Stimulated activated CD8-positive, alpha-beta memory T cell treated with anti-CD3 and anti-CD28 coated beads, Interleukin-7, amount 100 ng/mL, for 48 hours (primary cell): ENCODE results near the gene CCDC171.
"Not testable (repeated sequence)": the region's sequence is repeated elsewhere in the genome, so short reads cannot be mapped to it uniquely, and the experiment has no call there.

Experiments
- DNase-seq, 2 donors: peaks; one replicate each; pipeline ENCODE4 v3.0.0-alpha.2; 2020; ENCODE audit warnings: low read depth in 1 of 2; ENCODE audit errors: extremely low read depth in 1 of 2

Gene CCDC171

DNA sequence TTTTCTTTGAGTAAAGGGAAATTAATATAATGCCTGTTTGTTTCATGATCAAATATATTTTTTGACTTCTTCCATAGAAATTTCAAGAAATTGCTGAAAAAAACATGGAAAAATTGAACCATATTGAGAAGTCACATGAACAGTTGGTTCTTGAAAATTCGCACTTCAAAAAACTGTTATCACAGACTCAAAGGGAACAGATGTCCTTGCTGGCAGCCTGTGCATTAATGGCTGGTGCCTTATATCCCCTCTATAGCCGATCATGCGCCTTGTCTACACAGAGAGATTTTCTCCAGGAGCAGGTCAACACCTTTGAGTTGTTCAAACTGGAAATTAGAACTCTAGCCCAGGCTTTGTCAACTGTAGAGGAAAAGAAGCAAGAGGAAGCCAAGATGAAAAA is 191.4 kb downstream of the CCDC171 start:
- no peak for DNase-seq

GRCh38 chr9:15746905-15747304 is 194.1 kb downstream of the CCDC171 start:
- no peak for DNase-seq

DNA sequence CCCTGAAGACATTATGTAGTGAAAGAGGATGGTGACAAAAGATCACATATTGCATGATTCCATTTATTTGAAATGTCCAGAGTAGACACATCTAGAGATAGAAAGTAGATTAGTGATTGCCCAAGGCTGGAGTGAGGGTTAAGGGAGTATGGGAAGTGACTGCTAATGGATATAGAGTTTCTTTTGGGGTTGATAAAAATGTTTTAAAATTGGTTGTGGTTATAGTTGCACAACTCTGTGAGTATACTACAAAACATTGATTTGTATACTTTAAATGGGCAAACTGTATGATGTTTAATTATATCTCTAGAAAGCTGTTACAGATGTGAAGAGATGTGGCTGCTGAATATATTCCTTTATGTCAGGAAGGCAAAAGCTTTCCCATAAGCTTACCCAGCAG is 202.8 kb downstream of the CCDC171 start:
- DNase-seq, result no peak

- no peak for DNase-seq
Observed at GRCh38 chr9:15761551-15761950, 208.7 kb downstream of the CCDC171 start.

DNA sequence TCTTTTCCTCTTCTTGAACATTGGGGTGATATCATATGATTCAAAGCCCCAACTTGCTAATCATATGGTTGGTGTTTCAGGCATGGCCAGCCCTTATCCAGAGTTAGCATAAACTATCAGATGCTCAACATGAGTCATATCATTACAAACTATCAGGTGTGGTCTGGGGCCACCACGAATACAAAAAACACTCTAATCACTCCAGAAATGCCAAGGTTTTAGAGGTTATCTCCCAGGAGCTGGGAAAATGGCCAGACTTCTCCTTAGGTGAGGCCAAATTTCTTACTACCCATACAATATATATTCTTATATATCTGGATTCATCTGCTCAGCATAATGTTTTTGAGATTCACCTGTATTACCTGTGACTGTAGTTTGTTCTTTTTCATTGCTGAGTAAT is 210.5 kb downstream of the CCDC171 start:
- DNase-seq, result no peak

GRCh38 chr9:15764131-15764530 is 211.3 kb downstream of the CCDC171 start:
- no peak for DNase-seq

DNA sequence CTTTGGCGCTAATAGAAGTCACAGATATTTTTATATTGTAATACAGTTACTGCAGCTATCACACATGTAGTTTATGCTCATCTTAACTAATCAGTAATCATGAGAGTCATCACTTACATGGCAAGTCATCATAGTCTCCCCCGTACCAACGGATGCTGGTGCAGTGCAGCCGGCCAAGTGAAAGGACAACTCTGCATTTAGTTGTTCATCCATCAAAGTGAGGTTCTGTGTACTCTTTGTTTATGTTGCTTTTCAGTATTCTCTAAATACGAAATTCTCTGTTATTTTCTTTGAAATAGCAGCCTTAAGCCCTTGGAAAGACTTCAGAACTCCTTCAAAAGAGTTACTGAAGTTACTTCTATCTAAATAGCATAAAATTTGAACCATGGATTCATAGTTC is 216.7 kb downstream of the CCDC171 start:
- no peak for DNase-seq

- no peak for DNase-seq
Observed at GRCh38 chr9:15778861-15779260, 226.0 kb downstream of the CCDC171 start.

DNA sequence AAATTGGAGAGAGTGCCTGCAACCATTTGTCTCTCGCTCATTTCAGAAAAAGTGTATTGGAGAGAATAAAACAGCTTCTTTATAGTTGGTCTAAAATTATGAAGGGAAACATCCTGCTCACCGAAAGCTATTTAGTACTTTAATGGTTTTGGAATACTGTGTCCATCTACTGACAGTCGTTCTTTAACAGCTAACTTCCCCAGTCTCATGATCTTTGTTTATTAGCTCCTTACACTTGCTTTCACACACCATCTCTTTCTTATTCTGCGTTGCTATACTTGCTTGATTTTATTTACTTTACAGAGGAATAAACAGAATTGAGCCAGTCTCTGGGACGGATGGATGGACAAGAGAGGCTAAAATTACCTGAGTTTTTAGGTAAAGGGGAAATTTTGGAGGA is 229.3 kb downstream of the CCDC171 start:
- DNase-seq, result no peak

- DNase-seq, result no peak
Observed at GRCh38 chr9:15785584-15785983, 232.7 kb downstream of the CCDC171 start.

GRCh38 chr9:15786616-15787015 is 233.8 kb downstream of the CCDC171 start:
- DNase-seq, result no peak

- DNase-seq, result not testable (repeated sequence)
Observed at GRCh38 chr9:15810219-15810899, 257.5 kb downstream of the CCDC171 start.

GRCh38 chr9:15813076-15813475 is 260.2 kb downstream of the CCDC171 start:
- DNase-seq, result no peak

DNA sequence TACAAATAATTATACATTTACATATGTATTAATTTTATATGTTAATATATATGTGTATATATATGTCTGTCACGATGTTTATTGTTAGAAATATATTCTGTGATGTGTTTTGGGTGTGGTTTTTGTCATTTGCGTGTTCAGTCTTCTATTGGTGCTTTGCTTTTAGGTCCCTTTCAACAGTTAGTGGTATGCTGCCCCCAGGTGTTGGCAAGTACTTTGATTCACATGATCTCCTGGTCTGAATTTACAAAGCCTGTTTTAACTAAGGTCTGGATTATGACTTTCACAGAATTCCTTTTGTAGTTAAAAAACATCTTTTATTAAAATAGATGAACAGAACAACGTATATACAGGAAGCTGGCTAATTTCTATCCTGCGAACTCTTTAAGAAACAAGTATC is 271.5 kb downstream of the CCDC171 start:
- DNase-seq, result no peak

GRCh38 chr9:15831384-15831783 is 278.5 kb downstream of the CCDC171 start:
- no peak for DNase-seq

- DNase-seq, result no peak
Observed at GRCh38 chr9:15834541-15834940, 281.7 kb downstream of the CCDC171 start.

DNA sequence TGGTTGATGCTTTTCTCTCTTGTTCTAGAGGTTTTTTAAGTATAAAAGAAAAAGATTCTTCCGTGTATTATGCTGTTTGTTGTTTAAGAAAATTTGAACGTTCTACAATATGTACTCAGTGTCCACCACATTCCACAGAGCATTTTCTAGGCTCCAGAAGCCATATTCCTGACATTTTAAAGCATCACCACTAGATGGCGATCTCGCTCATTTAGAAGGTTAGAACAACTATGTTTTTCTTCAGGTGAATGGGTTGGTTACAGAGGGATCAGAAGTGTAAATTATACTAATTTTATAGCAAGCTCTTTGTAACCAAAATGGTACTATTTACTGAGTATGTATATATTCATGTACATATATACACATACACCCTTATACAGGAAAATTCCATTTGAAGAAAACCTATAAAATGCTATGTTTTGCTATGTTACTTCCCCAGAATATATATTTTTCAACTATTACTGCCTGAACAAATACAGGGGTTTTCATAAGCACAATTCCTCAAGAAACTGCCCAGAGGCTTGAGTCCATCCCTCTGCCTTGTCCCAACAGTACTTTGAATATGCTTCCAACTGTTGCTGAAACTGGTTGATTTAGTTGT is 284.3 kb downstream of the CCDC171 start:
- DNase-seq, result no peak

DNA sequence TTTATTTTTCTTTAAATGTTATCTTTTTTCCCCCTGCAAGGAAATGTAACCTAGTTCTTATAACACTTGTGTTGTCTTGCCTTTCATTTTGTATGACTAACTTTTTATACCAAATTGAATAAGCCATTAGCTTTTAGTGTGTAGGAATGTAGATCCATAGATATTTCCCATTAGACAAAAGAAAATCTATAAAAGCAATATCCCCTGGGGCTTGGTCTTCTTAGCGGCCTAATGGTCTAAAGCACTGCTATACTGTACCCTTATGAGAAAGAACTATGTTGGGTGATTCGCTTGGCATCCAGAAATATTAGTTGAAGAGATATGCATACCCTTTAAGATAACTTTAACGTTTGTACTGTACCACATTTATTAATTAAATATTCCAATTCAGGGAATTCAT is 289.2 kb downstream of the CCDC171 start:
- no peak for DNase-seq

- DNase-seq, result no peak
Observed at GRCh38 chr9:15843316-15843715, 290.5 kb downstream of the CCDC171 start.

GRCh38 chr9:15843931-15844330 is 291.1 kb downstream of the CCDC171 start:
- no peak for DNase-seq

- DNase-seq, result no peak
Observed at GRCh38 chr9:15846611-15847010, 293.8 kb downstream of the CCDC171 start.

GRCh38 chr9:15849871-15850270 is 297.0 kb downstream of the CCDC171 start:
- DNase-seq, result no peak

GRCh38 chr9:15851766-15852165 is 298.9 kb downstream of the CCDC171 start:
- DNase-seq, result no peak
